ENCODE results near the gene BABAM1.
A peak's percentile ranks its signal among the peaks of the same experiment; 100 is the strongest.

Gene BABAM1

DNA sequence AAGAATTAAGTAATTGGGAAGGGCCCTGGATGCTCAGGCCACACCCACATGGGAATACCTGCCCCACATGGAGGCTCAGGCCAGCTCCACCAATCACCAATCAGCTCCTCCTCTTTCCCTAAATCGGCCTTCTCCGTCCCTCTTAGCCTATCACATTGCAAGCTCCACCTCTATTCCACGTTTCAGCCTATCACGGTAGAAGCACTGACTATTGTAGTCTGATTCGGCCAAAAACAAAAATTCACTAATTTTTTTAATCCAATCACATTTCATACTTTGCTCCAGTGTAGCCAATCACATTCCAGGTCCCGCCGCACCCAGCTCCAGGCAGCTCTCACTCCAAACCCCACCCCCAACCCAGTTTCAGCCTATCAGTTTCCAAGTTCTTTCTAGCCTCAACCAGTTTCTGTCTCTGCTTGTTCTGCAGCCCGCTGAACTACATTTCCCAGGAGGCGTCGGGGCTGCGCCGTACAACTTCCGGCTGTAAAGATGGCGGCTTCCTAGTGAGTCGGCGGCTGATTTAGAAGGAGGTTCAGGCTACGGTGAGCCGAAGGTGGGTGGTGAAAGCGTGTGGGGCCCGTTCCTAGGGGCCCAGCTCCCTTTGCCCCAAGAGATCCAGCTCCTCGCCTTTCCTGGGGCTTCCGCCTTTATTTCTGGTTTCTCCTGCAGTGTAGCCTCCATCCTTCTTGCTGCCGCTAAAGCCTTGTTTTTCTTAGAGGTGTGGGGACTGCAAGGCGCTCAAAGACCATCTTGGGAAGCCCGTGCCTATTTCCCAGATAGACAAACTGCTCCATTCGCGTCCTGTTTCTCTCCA lies at the start of gene BABAM1:
Gene BABAM1 (plus strand): TSS at position 469 of the 814 bp plus-strand sequence. CDS start 1,364 bp downstream, outside the sequence.
- DNase-seq = peak; percentile 95

DNA sequence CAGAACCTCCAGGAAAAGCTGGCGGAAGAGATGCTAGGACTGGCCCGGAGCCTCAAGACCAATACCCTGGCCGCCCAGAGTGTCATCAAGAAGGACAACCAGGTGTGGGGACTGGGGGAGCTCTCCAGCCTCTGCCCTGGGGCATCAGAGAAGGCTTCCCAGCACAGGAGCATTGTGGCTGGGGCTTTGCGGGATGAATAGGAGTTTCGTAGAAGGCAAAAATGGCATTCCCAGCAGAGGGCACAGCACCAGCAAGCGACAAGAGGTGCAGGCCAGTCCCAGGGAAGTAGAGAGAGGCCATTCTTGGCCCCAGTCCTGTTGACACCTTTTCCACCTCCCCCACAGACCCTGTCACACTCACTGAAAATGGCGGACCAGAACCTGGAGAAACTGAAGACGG lies 48.0 kb upstream of the BABAM1 start:
- no peak for DNase-seq

DNA sequence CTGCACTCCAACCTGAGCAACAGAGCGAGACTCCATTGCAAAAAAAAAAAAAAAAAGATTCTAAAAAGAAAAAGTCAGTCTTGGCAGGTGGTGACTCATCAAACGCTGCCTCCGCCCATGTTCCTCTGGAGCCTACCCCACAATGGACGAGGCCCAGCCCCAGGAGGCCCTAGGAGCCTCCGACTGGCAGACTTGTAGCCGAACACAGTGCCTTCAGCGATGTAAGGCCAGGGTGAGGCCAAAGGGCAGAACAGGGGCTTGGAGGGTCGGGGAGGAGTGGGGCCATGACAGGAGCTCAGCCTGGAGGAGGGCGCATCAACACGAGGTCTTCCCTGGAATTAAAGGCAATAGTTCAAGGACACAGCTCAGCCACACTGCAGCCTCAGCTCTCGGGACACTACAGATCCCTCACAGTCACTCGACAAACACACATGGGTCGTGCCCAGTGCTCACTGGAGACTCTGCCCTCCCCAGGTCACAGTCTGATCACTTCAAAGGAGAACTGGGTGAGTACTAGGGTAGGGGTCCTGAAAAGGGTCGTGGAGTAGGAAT lies 47.0 kb upstream of the BABAM1 start:
- peak; percentile 16 for DNase-seq

DNA sequence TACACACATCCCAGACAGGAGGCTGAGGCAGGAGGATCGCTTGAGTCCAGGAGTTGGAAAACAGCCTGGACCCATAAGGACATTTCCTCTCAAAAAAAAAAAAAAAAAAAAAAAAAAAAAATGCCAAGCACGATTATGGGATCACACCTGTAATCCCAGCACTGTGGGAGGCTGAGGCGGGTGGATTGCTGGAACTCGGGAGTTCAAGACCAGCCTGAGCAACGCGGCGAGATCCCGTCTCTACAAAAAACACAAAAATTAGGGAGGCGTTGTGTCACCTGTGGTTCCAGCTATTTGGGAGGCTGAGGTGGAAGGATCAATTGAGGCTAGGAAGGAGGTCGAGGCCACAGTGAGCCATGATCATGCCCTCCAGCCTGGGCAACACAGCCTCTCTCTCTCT lies 42.2 kb upstream of the BABAM1 start:
- no peak for DNase-seq

DNA sequence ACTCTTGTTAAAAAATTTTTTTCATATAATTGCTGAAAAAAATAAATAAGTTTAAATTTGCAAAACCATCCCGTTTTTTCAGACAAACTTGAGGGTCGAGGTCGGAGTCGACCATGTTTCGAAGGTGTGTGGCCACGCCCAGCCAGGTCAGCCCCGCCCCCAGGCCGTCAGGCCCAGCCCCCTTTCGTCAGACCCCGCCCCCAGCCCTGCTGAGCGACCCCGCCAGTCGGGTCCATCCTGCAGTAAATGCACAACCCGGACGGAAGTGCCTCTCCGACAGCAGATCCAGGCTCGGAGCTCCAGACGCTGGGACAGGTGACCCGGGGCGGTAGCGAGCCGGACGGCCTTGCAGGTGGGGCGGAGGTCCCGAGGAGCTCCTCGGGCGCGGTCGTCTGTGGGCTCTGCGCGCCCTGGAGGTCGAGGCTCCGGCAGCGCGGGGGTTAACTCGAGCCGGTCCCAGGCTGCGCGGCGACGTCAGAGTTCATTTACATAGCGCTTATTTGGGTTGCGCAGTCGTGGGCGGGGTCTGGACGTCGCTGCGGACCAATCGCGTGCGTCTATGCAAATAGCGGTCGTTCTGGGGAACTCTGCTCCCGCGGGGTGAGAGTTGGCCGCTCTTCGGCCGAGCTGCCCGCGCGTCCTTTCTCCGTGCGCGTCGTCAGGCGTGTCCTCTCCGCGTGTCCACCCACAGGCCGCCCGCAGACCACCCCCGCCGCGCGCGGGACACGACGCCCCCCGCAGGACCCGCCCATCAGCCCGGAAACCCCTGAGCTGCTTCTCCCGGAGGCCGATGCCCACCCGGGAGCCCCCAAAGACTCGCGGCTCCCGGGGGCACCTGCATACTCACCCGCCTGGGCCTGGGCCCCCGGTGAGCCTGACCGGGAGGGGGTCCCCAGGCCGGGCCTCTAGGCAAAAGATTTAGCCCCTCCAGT lies 41.0 kb upstream of the BABAM1 start, which contains the start of gene OCEL1:
Gene OCEL1 (plus strand): TSS at position 225 of the 932 bp plus-strand sequence. CDS start 22 bp downstream, at position 247.
- DNase-seq = peak; percentile 97

DNA sequence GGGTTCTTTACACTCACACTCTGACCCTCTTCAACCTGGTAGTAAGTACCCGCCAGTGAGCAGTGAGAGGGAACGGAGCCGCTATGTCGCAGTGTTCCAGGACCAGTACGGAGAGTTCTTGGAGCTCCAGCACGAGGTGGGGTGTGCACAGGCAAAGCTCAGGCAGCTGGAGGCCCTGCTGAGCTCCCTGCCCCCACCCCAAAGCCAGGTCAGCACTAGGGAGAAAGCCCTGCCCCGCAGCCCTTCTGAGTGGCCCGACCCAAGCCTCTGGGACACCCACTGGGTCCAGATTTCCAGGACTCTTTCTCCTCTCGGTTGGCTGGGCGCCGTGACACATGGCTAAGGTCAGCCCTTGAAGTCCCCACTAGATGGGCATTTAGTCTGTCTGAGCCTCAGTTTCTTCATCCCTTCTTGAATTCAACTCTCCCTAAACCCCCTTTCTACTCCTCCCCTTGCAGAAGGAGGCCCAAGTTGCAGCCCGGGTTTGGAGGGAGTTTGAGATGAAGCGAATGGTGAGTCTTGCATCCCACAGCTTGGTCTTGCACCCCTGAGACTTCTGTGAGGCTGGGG lies 39.4 kb upstream of the BABAM1 start:
- no peak for DNase-seq

DNA sequence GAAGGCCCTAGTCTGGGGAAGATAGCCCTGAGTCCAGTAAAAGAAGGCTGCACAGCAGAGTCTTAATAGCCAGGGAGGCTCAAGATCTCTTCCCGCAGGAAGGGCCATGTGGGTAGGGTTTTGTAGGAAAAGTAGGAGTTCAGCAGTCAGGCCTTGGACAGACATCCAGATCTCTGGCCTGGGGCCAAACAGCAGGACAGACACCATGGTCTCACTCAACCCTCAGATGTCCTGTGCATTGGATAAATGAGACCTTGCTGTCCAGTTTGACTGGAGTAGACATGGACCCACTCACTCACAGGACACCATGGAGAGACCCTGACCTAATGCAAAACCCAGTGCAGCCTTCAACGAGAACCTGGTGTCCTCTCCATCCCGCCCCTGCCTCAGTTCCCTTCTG lies 37.4 kb upstream of the BABAM1 start:
- DNase-seq = no peak

DNA sequence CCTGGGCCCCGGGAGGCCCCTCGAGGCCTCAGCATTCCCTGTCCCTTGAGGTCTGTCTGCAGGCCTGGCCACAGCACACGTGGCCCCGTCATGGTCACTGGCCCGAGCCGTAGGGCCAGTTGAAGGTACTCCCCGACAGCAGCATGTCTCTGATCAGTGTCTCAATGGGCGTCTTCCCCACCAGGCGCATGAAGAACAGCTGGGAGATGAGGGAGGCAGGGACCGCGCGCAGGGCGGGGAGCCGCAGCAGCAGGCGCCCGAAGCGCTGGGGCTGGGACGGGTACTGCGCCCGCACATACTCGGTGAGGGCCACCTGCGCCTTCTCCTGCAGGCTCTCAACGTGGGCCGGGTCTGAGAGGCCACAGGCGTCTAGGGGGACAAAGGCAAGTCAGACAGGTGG lies 35.0 kb upstream of the BABAM1 start:
- DNase-seq = no peak

DNA sequence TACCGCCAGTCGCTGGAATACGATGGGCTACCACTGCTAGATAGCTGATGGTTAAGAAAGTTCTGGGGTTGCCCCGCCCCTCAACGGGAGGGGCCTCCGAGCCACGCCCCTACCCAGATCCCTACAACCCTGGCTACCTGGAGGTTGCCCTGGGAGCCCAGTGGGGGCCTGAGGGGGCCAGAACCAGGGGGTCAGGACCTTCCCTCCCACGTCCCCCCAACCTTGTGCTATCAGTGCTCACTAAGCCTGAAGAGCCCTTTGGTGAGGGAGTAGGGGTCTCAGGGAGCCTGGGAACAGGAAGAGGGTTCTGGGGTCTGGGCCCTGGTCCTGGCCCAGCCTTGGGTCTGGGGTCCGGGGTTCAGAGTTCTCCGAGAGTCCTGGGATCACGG lies 32.3 kb upstream of the BABAM1 start:
- peak; percentile 73 for DNase-seq

DNA sequence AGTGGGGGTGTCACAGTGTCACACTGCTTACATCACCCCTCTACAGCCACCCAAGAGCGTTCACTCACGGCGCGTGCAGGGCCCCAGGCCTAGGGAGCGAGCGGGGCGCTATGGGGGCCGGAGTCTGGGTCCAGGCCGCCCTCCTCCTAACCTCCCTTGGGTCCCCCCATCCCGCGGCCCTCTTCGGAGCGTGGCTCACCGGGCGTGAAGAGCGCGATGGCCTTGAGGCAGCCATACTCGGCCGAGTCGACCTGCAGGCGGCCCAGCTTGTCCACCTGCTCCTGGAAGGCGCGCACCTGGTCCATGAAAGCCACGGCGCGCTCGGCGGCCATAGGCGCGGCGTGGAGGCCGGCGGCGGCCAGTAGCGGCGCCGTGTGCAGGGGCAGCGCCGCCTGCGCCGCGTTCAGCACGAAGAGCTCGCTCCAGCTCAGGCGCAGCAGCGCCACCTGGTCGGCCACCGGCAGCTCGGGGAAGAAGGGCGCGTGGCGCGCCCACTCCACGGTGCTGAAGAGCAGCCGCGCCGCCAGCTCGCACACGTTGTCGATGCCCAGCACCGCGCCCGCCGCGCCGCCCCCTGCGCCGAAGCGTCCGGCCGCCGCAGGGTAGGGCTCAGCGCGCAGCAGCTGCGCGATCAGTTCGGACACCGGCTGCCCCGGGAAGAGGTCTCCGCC lies 31.8 kb upstream of the BABAM1 start:
- DNase-seq = peak; percentile 80

DNA sequence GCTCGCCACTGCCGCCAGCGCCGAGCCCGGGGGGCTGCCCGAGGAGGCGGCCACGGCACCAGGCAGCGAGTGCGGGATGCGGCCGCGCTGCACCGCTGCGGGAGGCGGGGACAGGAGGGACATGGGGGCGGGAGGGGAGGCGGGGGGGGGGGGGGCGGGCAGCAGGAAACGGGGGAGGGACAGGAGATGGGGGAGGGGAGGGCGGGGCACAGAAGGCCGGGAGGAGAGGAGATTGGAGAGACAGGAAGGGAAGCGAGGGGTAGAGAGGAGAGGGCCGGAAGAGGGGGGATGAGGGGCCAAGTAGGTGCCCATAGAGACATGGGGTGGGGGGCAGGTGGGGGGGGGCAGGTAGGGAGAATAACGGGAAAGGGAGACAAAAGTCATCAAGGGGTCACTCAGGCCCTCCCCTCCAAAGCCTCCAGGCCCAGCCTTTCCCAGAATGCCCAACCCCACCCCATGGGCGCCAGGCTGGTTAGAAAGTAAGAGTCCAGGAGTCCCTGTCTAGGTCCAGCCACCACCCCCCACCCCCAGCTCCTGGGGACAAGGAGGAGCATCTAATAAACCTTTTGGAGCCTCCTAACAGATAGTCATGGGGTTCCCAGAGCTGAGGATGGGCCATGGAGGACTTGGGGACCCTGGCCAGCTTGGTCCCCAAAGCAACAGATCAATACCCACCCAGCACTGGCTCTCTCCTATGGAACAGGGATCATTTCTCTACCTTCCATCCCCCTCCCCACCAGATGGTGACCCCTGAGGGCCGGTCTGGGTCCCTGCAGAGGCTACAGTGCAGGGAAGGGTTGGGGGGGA lies 31.1 kb upstream of the BABAM1 start:
- no peak for DNase-seq

DNA sequence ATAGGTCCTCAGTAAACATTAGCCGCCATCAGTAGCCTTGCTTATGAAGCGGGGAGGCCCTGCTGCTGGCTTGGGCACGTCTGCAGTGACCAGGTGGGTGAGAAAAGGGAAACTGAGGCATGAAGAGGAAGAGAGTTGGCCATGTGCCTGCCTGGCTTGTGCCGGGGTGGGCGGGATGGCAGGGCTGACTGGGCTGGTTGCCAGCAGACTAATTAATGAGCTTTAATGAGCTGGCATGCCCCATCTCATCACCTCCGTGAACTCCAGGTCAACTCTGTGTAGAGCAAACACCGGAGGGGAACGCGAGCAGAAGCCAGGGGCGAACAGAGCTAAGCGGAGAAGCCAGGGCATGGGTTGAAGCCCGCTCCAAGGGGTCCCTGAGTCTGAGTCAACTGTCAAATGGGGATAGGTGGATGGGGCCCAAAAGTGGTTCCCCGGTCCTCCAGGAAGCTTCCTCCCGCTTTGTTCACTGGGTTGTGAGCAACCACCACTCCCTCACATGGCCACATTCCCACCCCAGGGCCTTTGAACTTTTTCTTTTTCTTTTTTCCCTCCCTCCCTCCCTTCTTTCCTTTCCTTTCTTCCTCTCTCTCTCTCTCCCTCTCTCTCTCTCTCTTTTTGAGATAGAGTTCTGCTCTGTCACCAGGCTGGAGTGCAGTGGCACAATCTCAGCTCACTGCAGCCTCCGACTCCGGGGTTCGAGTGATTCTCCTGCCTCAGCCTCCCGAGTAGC lies 30.3 kb upstream of the BABAM1 start:
- DNase-seq = no peak

DNA sequence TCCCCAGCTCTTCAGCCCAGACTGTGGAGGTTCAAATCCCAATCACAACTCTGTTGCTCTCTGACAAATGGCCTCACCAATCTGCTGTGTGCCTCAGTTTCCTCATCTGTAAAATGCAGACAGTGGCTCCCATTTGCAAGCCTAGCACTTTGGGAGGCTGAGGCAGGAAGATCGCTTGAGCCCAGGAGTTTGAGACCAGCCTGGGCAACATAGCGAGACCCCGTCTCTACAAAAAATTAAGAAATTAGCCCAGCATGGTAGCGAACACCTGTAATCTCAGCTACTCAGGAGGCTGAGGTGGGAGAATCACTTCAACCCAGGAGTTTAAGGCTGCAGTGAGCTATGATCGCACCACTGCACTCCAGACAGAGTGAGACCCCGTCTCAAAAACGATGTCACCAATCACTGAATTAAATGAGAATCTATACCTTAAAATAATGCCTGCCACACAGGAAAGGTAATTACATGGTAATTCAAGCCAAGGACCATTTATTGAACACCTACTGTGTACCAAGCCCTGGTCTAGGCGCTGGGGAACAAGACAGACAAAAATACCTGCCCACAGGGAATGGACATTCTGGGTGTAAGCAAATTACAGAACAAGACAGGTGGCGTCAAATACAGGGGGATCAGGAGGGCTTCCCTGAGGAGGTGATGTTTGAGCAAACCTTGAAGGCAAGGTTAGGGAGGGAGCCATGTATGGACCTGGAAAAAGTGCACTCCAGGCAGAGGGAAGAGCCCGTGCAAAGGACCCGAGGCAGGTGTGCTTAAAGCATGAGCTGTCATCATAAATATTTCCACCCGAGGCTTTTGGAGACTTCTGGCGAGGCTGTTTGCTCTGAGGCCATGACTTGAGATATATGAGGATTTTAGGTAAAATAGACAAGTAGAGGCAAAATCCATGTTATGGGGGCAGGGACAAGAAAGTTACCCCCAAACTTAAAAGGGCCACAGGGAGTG lies 29.2 kb upstream of the BABAM1 start:
- DNase-seq = no peak

DNA sequence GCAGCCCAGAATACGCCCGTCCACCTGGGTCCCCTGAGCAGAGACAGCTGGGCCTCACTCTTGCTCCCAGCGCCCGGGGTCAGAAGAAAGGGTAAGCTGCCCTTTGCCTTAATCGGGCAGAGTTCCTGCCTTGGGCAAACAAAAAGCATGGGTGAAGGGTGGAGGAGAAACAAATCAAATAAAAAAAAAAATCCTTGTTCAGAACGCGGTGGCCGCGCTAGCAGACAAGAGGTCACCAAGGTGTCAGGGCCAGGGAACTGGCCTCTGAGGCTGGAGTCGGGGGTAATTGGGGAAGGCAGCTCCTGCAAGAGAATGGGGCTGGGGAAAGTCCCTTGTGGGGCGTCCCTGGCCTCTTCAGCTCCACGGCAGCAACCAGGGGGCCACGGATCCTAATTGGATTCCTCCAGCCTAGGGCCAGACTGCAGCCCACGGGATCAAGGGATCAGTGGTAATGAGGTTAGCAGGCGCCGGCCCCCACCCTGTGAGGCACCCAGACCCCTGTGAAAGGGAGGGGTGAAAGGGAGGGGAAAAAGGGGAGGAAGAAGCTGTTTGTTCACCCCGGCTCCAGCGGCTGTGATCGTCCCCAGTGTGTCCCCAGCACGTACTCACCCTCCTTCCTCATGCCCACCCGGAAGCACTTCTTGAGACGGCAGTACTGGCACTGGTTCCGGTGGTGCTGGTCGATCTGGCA lies 27.0 kb upstream of the BABAM1 start:
- no peak for DNase-seq

DNA sequence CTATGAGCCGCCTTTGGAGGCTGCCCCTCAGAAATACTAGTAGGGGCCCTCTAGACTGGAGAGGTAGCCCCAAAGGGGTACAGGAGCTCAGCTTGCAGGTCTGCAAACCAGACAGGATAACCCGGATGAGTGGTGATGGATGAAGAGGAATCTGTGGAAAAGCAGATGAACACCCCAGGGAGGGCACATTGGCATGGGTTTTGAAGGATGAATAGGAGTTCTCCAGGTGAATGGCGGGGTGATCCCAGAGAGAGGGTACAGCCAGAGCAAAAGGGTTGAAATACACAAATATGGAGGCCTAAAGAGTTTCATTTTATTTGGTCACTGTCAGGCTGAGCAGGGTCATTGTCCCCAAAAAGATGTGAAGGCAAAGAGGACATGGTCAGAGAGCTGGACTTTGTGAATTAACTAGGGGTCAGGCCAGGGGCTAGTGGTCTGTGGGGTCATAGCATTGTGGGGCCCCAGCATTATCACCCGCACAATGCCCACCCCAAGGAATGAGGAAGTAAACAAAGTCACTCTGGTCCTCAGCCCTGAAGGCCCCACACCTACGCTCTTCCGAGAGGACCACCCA lies 26.3 kb upstream of the BABAM1 start:
- DNase-seq = no peak

DNA sequence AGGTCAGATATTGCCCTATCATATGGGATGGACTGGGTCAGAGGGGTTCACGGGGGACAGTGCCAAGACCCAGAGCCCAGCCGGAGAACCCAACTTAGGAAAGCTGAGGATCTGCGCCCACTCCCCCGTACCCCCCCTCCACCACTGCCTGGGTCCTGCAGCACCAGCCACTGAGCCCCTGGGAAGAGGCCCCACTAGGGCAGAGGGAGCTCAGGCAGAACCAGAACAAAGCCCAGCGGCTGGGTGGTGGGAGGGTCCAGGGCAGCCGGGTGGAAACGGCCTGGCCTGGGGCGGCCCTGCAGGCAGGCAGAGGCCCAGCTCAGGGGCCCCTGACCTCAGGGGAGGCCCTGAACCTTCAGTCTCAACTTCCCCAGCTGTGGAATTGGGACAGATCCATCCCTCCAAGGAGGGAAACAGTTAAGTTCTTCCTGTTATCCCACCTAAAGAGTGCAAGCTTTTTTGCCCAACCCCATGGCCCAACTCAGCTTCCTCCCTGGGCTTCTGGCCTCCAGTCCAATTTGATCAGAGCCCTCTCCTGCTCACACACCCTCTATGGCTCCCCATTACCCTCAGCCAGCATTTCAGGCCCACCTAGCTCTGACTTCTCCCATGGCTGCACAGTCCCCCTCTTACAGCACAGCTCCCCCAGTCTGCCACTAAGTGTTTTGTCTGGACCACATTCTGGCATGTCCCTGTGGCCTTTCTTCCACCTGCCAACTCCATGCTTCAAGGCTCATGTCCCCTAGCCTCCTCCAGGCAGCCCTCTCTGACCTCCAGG lies 24.6 kb upstream of the BABAM1 start:
- DNase-seq = no peak

DNA sequence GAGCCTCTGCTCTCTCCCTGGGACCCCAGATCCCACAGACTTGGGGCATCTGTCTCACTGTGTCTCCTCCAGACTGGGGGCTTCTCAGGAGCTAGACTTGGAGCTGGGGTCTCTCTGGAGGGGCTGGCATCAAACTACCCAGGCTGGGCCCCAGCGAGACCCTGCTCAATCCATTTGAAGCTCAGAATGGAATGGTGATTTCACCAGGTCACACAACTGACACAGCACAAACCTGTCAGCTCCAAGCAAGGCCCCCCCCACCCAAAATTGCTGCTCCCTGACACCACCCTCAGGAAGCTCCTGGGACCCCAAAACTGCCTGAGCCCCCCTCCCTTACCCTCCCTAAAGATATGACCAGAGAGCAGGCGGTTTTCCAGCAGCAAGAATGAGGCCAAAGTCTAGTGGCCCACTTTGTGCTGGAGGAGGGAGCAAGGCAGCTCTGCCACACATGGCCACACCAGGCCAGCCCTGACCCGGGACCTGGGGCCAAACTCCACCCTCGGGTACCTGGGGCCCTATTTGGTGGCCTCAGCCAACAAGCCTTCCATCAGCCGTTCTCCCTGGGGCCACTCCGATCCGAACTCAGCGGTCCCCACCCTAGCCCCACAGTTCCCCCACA lies 23.9 kb upstream of the BABAM1 start:
- no peak for DNase-seq
